GM23338 (cell line): ENCODE data around the gene PRR12. TPM values are rescaled to one million over a fixed set of nuclear protein-coding genes. Genes with fewer than 3 reads are reported as not detected.

ENCODE experiments used
- ATAC-seq: fragments of 200-7000 bp; cut with Tn5 transposase; 3 replicates; pipeline ENCODE4 v1.9.1; 2020
- DNase-seq: peaks from one replicate; pipeline ENCODE4 v3.0.0-alpha.2; 2015; ENCODE audit warnings: low spot score
- H2AFZ ChIP-seq: fragments of 200-600 bp; sonication (generic); 2 replicates; pipeline ENCODE4 v1.8.0; 2016; ENCODE audit warnings: antibody characterized with exemption, mild to moderate bottlenecking, moderate library complexity
- H3F3A ChIP-seq: fragments of 200-600 bp; sonication (generic); replicated peaks from 2 replicates; pipeline ENCODE4 v1.8.0; 2017; ENCODE audit warnings: antibody characterized with exemption, mixed run types, low read depth
- H3K27ac ChIP-seq: fragments of 200-600 bp; sonication (generic); 2 replicates; pipeline ENCODE4 v1.6.1; 2016; ENCODE audit warnings: low read depth
- H3K27me3 ChIP-seq: fragments of 200-600 bp; sonication (generic); 2 replicates; pipeline ENCODE4 v1.8.0; 2016; ENCODE audit warnings: mild to moderate bottlenecking, mixed run types, moderate library complexity; ENCODE audit not compliant: insufficient read depth
- H3K36me3 ChIP-seq: fragments of 200-600 bp; sonication (generic); 2 replicates; pipeline ENCODE4 v1.8.0; 2016; ENCODE audit warnings: mild to moderate bottlenecking; ENCODE audit not compliant: insufficient read depth
- H3K4me1 ChIP-seq: fragments of 200-600 bp; sonication (generic); 2 replicates; pipeline ENCODE4 v1.8.0; 2016; ENCODE audit warnings: mild to moderate bottlenecking, moderate library complexity; ENCODE audit not compliant: insufficient read depth
- H3K4me2 ChIP-seq: fragments of 200-600 bp; sonication (generic); 2 replicates; pipeline ENCODE4 v1.7.1; 2017; ENCODE audit warnings: mixed run types
- H3K4me3 ChIP-seq: fragments of 200-600 bp; sonication (generic); 2 replicates; pipeline ENCODE4 v1.6.1; 2016; ENCODE audit warnings: mixed run types
- H3K79me2 ChIP-seq: fragments of 200-600 bp; sonication (generic); replicated peaks from 2 replicates; pipeline ENCODE4 v1.8.0; 2017; ENCODE audit warnings: mild to moderate bottlenecking; ENCODE audit not compliant: insufficient read depth
- H3K9me2 ChIP-seq: fragments of 200-600 bp; sonication (generic); 2 replicates; pipeline ENCODE4 v1.8.0; 2017; ENCODE audit not compliant: insufficient read depth
- H4K20me1 ChIP-seq: fragments of 200-600 bp; sonication (generic); replicated peaks from 2 replicates; pipeline ENCODE4 v1.8.0; 2017; ENCODE audit warnings: mild to moderate bottlenecking; ENCODE audit not compliant: insufficient read depth
- H3K27ac Mint-ChIP-seq: 2 replicates; pipeline ENCODE4 v1.8.0; 2020; ENCODE audit warnings: inconsistent platforms, mild to moderate bottlenecking, moderate library complexity, mixed read lengths
- H3K27me3 Mint-ChIP-seq: 3 replicates; pipeline ENCODE4 v1.8.0; 2022; ENCODE audit warnings: low read depth, mild to moderate bottlenecking, moderate library complexity, mixed read lengths, inconsistent platforms; ENCODE audit not compliant: insufficient read depth, poor library complexity
- H3K36me3 Mint-ChIP-seq: 3 replicates; pipeline ENCODE4 v1.8.0; 2021; ENCODE audit warnings: low read depth, mild to moderate bottlenecking, inconsistent platforms, moderate library complexity, mixed read lengths
- H3K4me1 Mint-ChIP-seq: 3 replicates; pipeline ENCODE4 v1.8.0; 2020; ENCODE audit warnings: mild to moderate bottlenecking, inconsistent platforms, mixed read lengths
- H3K4me3 Mint-ChIP-seq: 3 replicates; pipeline ENCODE4 v1.8.0; 2021; ENCODE audit warnings: moderate library complexity, mild to moderate bottlenecking, inconsistent platforms, mixed read lengths
- H3K9me3 Mint-ChIP-seq: 3 replicates; pipeline ENCODE4 v1.8.0; 2020; ENCODE audit warnings: moderate library complexity, mild to moderate bottlenecking, inconsistent platforms, mixed read lengths
- CTCF ChIP-seq, 2 experiments: fragments of 200-600 bp in 1 of 2; sonication (generic) in 1 of 2; conservative IDR thresholded peaks; 2 replicates each; pipeline versions ENCODE4 v1.5.1 to v1.6.1; 2016 to 2017; ENCODE audit warnings: antibody characterized with exemption in 2 of 2, low read depth in 2 of 2, mild to moderate bottlenecking in 2 of 2, moderate library complexity in 1 of 2
- EZH2 ChIP-seq: fragments of 200-600 bp; sonication (generic); IDR thresholded peaks from one replicate; pipeline ENCODE4 v1.8.0; 2017; ENCODE audit warnings: antibody characterized with exemption, mild to moderate bottlenecking, low read depth; ENCODE audit not compliant: unreplicated experiment
- JUNB ChIP-seq: IDR thresholded peaks from one replicate; pipeline ENCODE4 v1.6.1; 2016; ENCODE audit warnings: antibody characterized with exemption; ENCODE audit not compliant: unreplicated experiment
- NANOG ChIP-seq: IDR thresholded peaks from 2 replicates; pipeline ENCODE4 v1.6.1; 2016; ENCODE audit warnings: antibody characterized with exemption, borderline replicate concordance
- STAT1 ChIP-seq: IDR thresholded peaks from one replicate; pipeline ENCODE4 v1.6.1; 2016; ENCODE audit warnings: antibody characterized with exemption; ENCODE audit not compliant: unreplicated experiment
- ZNF114 ChIP-seq: fragments of 250-450 bp; sonication (Bioruptor Pico); IDR thresholded peaks from 2 replicates; pipeline ENCODE4 v1.5.0; 2020; ENCODE audit warnings: mild to moderate bottlenecking, moderate library complexity
- ZNF331 ChIP-seq: fragments of 250-450 bp; sonication (Bioruptor Pico); IDR thresholded peaks from 2 replicates; pipeline ENCODE4 v1.5.0; 2020; ENCODE audit warnings: low read depth, mild to moderate bottlenecking, moderate library complexity
- polyA plus RNA-seq: library from polyadenylated mRNA; unstranded; fragments of >200 nt; fragmentation: Nextera tagmentation; extraction: Ambion mirVana; gene quantifications from 2 replicates; pipeline ENCODE4 v1.2.1, GENCODE V29; 2016
- total RNA-seq: library from RNA; depleted of rRNA; stranded (reverse); fragments of >200 nt; shearing (Covaris generic); gene quantifications from 2 replicates; pipeline ENCODE4 v1.2.3, GENCODE V29; 2014

The PRR12 gene
- total and polyA plus RNA-seq, 2 experiments from 2014 or later, result 8.6 to 41.6 TPM

GRCh38 chr19:49570138-49570856, 20.7 kb upstream of the PRR12 start:
- peak overlapping the region; percentile 91 for H3K27ac Mint-ChIP-seq
- Histone ChIP-seq H3K27me3 (no peaks in the 10 kb centered on the region), H3K27ac (no peak overlapping the region; the same call in 1 of the 2 replicates), H3K79me2 (peaks cover 55% of the 10 kb centered on the region), H4K20me1 (peaks cover 14% of the 10 kb centered on the region; the same call in 1 of the 2 replicates), H3K4me1 (peaks cover 13% of the 10 kb centered on the region), H3K9me2 (no peaks in the 10 kb centered on the region), H3K4me2 (no peak overlapping the region), H3F3A (peaks cover 23% of the 10 kb centered on the region; the same call in 1 of the 2 replicates), H3K36me3 (no peaks in the 10 kb centered on the region), H2AFZ (no peak overlapping the region), H3K4me3 (no peak overlapping the region; the same call in 1 of the 2 replicates)
- H3K36me3 Mint-ChIP-seq, result peaks cover 13% of the 10 kb centered on the region; the same call in 2 of the 3 replicates
- peak; percentile 98 to 100 for TF ChIP-seq CTCF (conservative IDR thresholded peaks at IDR 0.05; ENCODE audit: low read depth in 2 of 2)
- no peak for TF ChIP-seq ZNF114 (CRISPR knock-in tag)
- H3K9me3 Mint-ChIP-seq, result no peaks in the 10 kb centered on the region
- ATAC-seq (peak; percentile 89), DNase-seq (peak; percentile 96)
- H3K27me3 Mint-ChIP-seq, result peaks cover 1% of the 10 kb centered on the region
- peaks cover 13% of the 10 kb centered on the region; the same call in 2 of the 3 replicates for H3K4me1 Mint-ChIP-seq
- H3K4me3 Mint-ChIP-seq, result 0 out of 3 replicates have a peak overlapping the region, but pooled peaks have one; percentile 35

- TF ChIP-seq STAT1 (no peak), ZNF331 (CRISPR knock-in tag) (no peak), NANOG (no peak), EZH2 (no peak), JUNB (no peak), CTCF (conservative IDR thresholded peaks at IDR 0.05; ENCODE audit: low read depth in 2 of 2) (peak; percentile 32 to 57)
- ATAC-seq (peak; percentile 54), DNase-seq (peak; percentile 57)
- no peaks in the 10 kb centered on the region for H3K9me3 Mint-ChIP-seq
- Histone ChIP-seq H3K4me2 (no peak overlapping the region), H3K27me3 (no peaks in the 10 kb centered on the region), H3K4me3 (no peak overlapping the region), H3K79me2 (peaks cover 60% of the 10 kb centered on the region), H3F3A (peaks cover 23% of the 10 kb centered on the region; the same call in 1 of the 2 replicates), H3K9me2 (no peaks in the 10 kb centered on the region), H4K20me1 (peaks cover 14% of the 10 kb centered on the region; the same call in 1 of the 2 replicates), H2AFZ (no peak overlapping the region), H3K27ac (peak overlapping the region; percentile 73), H3K36me3 (no peaks in the 10 kb centered on the region), H3K4me1 (peaks cover 13% of the 10 kb centered on the region)
- H3K27me3 Mint-ChIP-seq, result peaks cover 1% of the 10 kb centered on the region
- peaks cover 19% of the 10 kb centered on the region; the same call in 2 of the 3 replicates for H3K36me3 Mint-ChIP-seq
- H3K27ac Mint-ChIP-seq, result no peak overlapping the region
- H3K4me1 Mint-ChIP-seq, result peaks cover 13% of the 10 kb centered on the region; the same call in 2 of the 3 replicates
- H3K4me3 Mint-ChIP-seq, result no peak overlapping the region
Observed at GRCh38 chr19:49570997-49571676, 19.8 kb upstream of the PRR12 start.
